ENCODE results near the gene MTF2. TPM values are rescaled to one million over a fixed set of nuclear protein-coding genes. Genes with fewer than 3 reads are reported as not detected.

MTF2 gene
- total and polyA plus RNA-seq, 9 of the 15 experiments (the other 6 are each of a cell fraction or from before 2014, with no cell fraction given): 29.3 to 124 (median 57.7) TPM

DNA sequence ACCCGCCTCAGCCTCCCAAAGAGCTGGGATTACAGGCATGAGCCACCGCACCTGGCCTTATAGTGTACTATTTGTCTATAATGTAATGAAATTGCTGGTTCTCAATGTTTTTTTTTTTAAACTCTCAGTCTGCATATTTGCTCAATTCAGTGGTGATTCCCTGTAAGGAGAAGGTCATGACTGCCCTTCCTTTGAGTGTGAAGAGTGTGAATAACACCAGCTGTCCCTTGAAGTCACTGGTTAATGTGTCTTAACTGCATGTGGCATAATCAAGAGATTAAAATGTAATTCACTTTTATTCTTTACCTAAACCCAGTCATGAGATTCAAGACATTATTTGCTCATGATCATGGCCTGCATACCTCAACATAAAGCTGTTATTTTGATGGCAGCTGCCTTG lies 30.5 kb downstream of the MTF2 start (continued):
- TF ChIP-seq, protein P1, sequence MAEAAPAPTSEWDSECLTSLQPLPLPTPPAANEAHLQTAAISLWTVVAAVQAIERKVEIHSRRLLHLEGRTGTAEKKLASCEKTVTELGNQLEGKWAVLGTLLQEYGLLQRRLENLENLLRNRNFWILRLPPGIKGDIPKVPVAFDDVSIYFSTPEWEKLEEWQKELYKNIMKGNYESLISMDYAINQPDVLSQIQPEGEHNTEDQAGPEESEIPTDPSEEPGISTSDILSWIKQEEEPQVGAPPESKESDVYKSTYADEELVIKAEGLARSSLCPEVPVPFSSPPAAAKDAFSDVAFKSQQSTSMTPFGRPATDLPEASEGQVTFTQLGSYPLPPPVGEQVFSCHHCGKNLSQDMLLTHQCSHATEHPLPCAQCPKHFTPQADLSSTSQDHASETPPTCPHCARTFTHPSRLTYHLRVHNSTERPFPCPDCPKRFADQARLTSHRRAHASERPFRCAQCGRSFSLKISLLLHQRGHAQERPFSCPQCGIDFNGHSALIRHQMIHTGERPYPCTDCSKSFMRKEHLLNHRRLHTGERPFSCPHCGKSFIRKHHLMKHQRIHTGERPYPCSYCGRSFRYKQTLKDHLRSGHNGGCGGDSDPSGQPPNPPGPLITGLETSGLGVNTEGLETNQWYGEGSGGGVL (CRISPR knock-in tag; IDR thresholded peaks at IDR 0.05): no peak
- TF ChIP-seq ZFX (CRISPR knock-in tag; IDR thresholded peaks at IDR 0.05) (no peak), RBBP5 (IDR thresholded peaks at IDR 0.05; ENCODE audit: borderline replicate concordance, insufficient read depth, low read length, poor library complexity, severe bottlenecking) (no peak), ZNF41 (CRISPR knock-in tag; conservative IDR thresholded peaks at IDR 0.05) (no peak), EHMT2 (IDR thresholded peaks at IDR 0.05) (no peak), HSF4 (CRISPR knock-in tag; IDR thresholded peaks at IDR 0.05; ENCODE audit: borderline replicate concordance) (no peak), ZBTB1 (CRISPR knock-in tag; IDR thresholded peaks at IDR 0.05; ENCODE audit: borderline replicate concordance, low read depth) (no peak), ZNF282 (CRISPR knock-in tag; IDR thresholded peaks at IDR 0.05) (no peak), POU5F1 (IDR thresholded peaks at IDR 0.05; ENCODE audit: borderline replicate concordance, low read depth, low read length, partially characterized antibody) (no peak)
- TF ChIP-seq, protein P2, sequence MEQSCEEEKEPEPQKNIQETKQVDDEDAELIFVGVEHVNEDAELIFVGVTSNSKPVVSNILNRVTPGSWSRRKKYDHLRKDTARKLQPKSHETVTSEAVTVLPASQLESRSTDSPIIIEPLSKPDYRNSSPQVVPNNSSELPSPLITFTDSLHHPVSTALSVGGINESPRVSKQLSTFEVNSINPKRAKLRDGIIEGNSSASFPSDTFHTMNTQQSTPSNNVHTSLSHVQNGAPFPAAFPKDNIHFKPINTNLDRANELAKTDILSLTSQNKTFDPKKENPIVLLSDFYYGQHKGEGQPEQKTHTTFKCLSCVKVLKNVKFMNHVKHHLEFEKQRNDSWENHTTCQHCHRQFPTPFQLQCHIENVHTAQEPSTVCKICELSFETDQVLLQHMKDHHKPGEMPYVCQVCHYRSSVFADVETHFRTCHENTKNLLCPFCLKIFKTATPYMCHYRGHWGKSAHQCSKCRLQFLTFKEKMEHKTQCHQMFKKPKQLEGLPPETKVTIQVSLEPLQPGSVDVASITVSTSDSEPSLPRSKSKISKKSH (CRISPR knock-in tag; IDR thresholded peaks at IDR 0.05): no peak

Measured in K562 (cell line).